PFSK-1 (cell line): ENCODE data around the gene UVSSA. TPM values are rescaled to one million over a fixed set of nuclear protein-coding genes. Genes with fewer than 3 reads are reported as not detected.

Source experiments
- FOXP2 ChIP-seq: optimal IDR thresholded peaks from 2 replicates; pipeline ENCODE3; 2011; ENCODE audit warnings: borderline replicate concordance, control low read depth, inconsistent platforms; ENCODE audit not compliant: insufficient read depth; ENCODE audit errors: extremely low read length, extremely low read depth
- POLR2AphosphoS5 ChIP-seq: IDR thresholded peaks from 2 replicates; pipeline ENCODE4 v1.6.1; 2012; ENCODE audit warnings: low read depth, mild to moderate bottlenecking, control low read depth, low read length, moderate library complexity
- REST ChIP-seq, 2 experiments: IDR thresholded peaks; 2 replicates each; pipeline versions ENCODE4 v1.6.1 to v1.8.0; 2011 to 2012; ENCODE audit warnings: low read depth in 2 of 2, low read length in 2 of 2, control low read depth in 1 of 2, inconsistent platforms in 1 of 2, mild to moderate bottlenecking in 1 of 2, moderate library complexity in 1 of 2; ENCODE audit not compliant: insufficient read depth in 1 of 2
- SIN3A ChIP-seq: IDR thresholded peaks from 2 replicates; pipeline ENCODE4 v1.6.1; 2012; ENCODE audit warnings: mild to moderate bottlenecking, low read length, moderate library complexity, borderline replicate concordance; ENCODE audit not compliant: insufficient read depth
- TAF1 ChIP-seq: IDR thresholded peaks from 2 replicates; pipeline ENCODE4 v1.6.1; 2012; ENCODE audit warnings: low read length, control low read depth, borderline replicate concordance; ENCODE audit not compliant: insufficient read depth
- polyA plus RNA-seq: library from polyadenylated mRNA; unstranded; fragments of >200 nt; gene quantifications from one replicate; pipeline ENCODE4 v1.2.1, GENCODE V29; 2012; ENCODE audit warnings: low read depth, missing spikeins; ENCODE audit not compliant: insufficient read length

Gene UVSSA
- 12.9 TPM for polyA plus RNA-seq

GRCh38 chr4:1346781-1347409, at the start of gene UVSSA:
TSS of gene UVSSA (plus strand) at chr4:1347208. CDS start at chr4:1348092, 884 bp downstream.
- TF ChIP-seq TAF1, result 0 out of 2 replicates have a peak, but pooled peaks have one; percentile 2
- TF ChIP-seq POLR2AphosphoS5, result peak; percentile 50; the same call in 1 of the 2 replicates
- TF ChIP-seq FOXP2, result no peak
- TF ChIP-seq REST (IDR thresholded peaks at IDR 0.05; ENCODE audit: insufficient read depth in 1 of 2, low read depth in 2 of 2, low read length in 2 of 2), result 0 out of 4 replicates have a peak, but pooled peaks of 1 of the 2 experiments have one; percentile 45

- TF ChIP-seq SIN3A (no peak), TAF1 (no peak), FOXP2 (no peak), REST (IDR thresholded peaks at IDR 0.05; ENCODE audit: insufficient read depth in 1 of 2, low read depth in 2 of 2, low read length in 2 of 2) (no peak), POLR2AphosphoS5 (no peak)
Measured at GRCh38 chr4:1297456-1298325, 49.3 kb upstream of the UVSSA start.

GRCh38 chr4:1298461-1298860, 48.5 kb upstream of the UVSSA start:
- TF ChIP-seq REST (IDR thresholded peaks at IDR 0.05; ENCODE audit: insufficient read depth in 1 of 2, low read depth in 2 of 2, low read length in 2 of 2), result no peak
- no peak for TF ChIP-seq POLR2AphosphoS5
- TF ChIP-seq FOXP2, result no peak
- TF ChIP-seq TAF1, result no peak
- no peak for TF ChIP-seq SIN3A

- no peak for TF ChIP-seq REST (IDR thresholded peaks at IDR 0.05; ENCODE audit: insufficient read depth in 1 of 2, low read depth in 2 of 2, low read length in 2 of 2)
- no peak for TF ChIP-seq POLR2AphosphoS5
- no peak for TF ChIP-seq TAF1
- TF ChIP-seq SIN3A, result no peak
- TF ChIP-seq FOXP2, result no peak
Measured at GRCh38 chr4:1299301-1299860, 47.6 kb upstream of the UVSSA start.
